ENCODE measurements around the gene PSMD14.
A peak's percentile ranks its signal among the peaks of the same experiment; 100 is the strongest.

DNA sequence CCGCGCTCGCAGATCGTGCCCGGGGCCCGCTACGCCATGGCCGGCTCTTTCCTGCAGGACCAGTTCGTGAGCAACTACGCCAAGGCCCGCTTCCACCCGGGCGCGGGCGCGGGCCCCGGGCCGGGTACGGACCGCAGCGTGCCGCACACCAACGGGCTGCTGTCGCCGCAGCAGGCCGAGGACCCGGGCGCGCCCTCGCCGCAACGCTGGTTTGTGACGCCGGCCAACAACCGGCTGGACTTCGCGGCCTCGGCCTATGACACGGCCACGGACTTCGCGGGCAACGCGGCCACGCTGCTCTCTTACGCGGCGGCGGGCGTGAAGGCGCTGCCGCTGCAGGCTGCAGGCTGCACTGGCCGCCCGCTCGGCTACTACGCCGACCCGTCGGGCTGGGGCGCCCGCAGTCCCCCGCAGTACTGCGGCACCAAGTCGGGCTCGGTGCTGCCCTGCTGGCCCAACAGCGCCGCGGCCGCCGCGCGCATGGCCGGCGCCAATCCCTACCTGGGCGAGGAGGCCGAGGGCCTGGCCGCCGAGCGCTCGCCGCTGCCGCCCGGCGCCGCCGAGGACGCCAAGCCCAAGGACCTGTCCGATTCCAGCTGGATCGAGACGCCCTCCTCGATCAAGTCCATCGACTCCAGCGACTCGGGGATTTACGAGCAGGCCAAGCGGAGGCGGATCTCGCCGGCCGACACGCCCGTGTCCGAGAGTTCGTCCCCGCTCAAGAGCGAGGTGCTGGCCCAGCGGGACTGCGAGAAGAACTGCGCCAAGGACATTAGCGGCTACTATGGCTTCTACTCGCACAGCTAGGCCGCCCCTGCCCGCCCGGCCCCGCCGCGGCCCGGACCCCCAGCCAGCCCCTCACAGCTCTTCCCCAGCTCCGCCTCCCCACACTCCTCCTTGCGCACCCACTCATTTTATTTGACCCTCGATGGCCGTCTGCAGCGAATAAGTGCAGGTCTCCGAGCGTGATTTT is 115.5 kb downstream of the PSMD14 start:
- TF ChIP-seq, protein P1, sequence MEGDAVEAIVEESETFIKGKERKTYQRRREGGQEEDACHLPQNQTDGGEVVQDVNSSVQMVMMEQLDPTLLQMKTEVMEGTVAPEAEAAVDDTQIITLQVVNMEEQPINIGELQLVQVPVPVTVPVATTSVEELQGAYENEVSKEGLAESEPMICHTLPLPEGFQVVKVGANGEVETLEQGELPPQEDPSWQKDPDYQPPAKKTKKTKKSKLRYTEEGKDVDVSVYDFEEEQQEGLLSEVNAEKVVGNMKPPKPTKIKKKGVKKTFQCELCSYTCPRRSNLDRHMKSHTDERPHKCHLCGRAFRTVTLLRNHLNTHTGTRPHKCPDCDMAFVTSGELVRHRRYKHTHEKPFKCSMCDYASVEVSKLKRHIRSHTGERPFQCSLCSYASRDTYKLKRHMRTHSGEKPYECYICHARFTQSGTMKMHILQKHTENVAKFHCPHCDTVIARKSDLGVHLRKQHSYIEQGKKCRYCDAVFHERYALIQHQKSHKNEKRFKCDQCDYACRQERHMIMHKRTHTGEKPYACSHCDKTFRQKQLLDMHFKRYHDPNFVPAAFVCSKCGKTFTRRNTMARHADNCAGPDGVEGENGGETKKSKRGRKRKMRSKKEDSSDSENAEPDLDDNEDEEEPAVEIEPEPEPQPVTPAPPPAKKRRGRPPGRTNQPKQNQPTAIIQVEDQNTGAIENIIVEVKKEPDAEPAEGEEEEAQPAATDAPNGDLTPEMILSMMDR (IDR thresholded peaks at IDR 0.05; ENCODE audit: control extremely low read depth in 1 of 3, insufficient read depth in 1 of 3, low read depth in 1 of 3, low read length in 3 of 3), result peak in 1 of 3 experiments; percentile 12; a peak in 1 of 4 replicates
- TF ChIP-seq ZNF274 (IDR thresholded peaks at IDR 0.05; ENCODE audit: borderline replicate concordance, extremely low read depth, low read length) (no peak), ASH2L (IDR thresholded peaks at IDR 0.05; ENCODE audit: low read length) (peak; percentile 39), EGR1 (IDR thresholded peaks at IDR 0.05; ENCODE audit: borderline replicate concordance, low read depth, low read length) (peak; percentile 9; the same call in 1 of the 2 replicates), HDAC2 (IDR thresholded peaks at IDR 0.05; ENCODE audit: borderline replicate concordance in 1 of 2, low read depth in 2 of 2, low read length in 2 of 2) (no peak; a peak in 1 of 4 replicates), SIN3A (conservative IDR thresholded peaks at IDR 0.05 in 1 of 2, IDR thresholded peaks at IDR 0.05 in 1 of 2; ENCODE audit: low read depth in 1 of 2, low read length in 2 of 2) (no peak), RXRA (IDR thresholded peaks at IDR 0.05; ENCODE audit: insufficient read depth, low read depth, low read length) (no peak), POLR2A (IDR thresholded peaks at IDR 0.05; ENCODE audit: control extremely low read depth in 1 of 2, low read depth in 2 of 2, low read length in 2 of 2) (no peak), MAFK (IDR thresholded peaks at IDR 0.05; ENCODE audit: low read depth, low read length) (no peak), SP2 (IDR thresholded peaks at IDR 0.05; ENCODE audit: low read length) (no peak)

Measured in H1 (cell line).